Stomach (tissue), 9 donors: Measurements from ENCODE around the gene KCNH8. TPM values are rescaled to one million over a fixed set of nuclear protein-coding genes. Genes with fewer than 3 reads are reported as not detected.

Experiments
- DNase-seq, 2 donors: peaks; one replicate each; pipeline versions ENCODE4 v3.0.0 to v3.0.0-alpha.2; 2013 to 2019
- H3K27ac ChIP-seq, 5 donors: fragments of 200-600 bp in 4 of 5; sonication (generic) in 4 of 5; one replicate each; pipeline ENCODE4 v1.5.1; 2013 to 2019; ENCODE audit warnings: mild to moderate bottlenecking in 1 of 5, moderate library complexity in 1 of 5
- H3K27me3 ChIP-seq, 3 donors: fragments of 200-600 bp; sonication (generic); one replicate each; pipeline ENCODE4 v1.5.1; 2017 to 2019; ENCODE audit warnings: mixed run types in 1 of 3
- H3K36me3 ChIP-seq, 4 donors: fragments of 200-600 bp; sonication (generic); 1 replicate in 3 of 4; 2 replicates in 1 of 4; pipeline ENCODE4 v1.5.1; 2016 to 2019
- H3K4me1 ChIP-seq, 4 donors: fragments of 200-600 bp; sonication (generic); one replicate each; pipeline ENCODE4 v1.5.1; 2016 to 2019
- H3K4me3 ChIP-seq, 4 donors: fragments of 200-600 bp; sonication (generic) in 3 of 4; one replicate each; pipeline ENCODE4 v1.5.1; 2016 to 2019; ENCODE audit warnings: mild to moderate bottlenecking in 1 of 4
- H3K9me3 ChIP-seq, 4 donors: fragments of 200-600 bp; sonication (generic); one replicate each; pipeline ENCODE4 v1.5.1; 2016 to 2019
- EP300 ChIP-seq: sonication (generic); formaldehyde crosslinking; IDR thresholded peaks from one replicate; pipeline ENCODE4 v1.6.1; 2017; ENCODE audit warnings: antibody characterized with exemption
- POLR2A ChIP-seq, 4 donors: fragments of 450-650 bp; IDR thresholded peaks; one replicate each; pipeline ENCODE4 v1.6.1; 2016; ENCODE audit warnings: antibody characterized with exemption in 4 of 4, control low read depth in 2 of 4, mild to moderate bottlenecking in 1 of 4, moderate library complexity in 1 of 4
- POLR2AphosphoS5 ChIP-seq, 3 donors: sonication (generic); formaldehyde crosslinking; IDR thresholded peaks; one replicate each; pipeline ENCODE4 v1.6.1; 2016; ENCODE audit warnings: antibody characterized with exemption in 3 of 3
- WGBS, 5 donors: extraction: QIAGEN DNeasy Blood & Tissue Kit in 3 of 5; methylation state at CpG; one replicate each; pipeline versions ENCODE4 v1.1.5 to v1.1.7; 2013 to 2018; 5-methylcytosine and 5-hydroxymethylcytosine counted together
- intact Hi-C: fragments of 100-400 bp; cut with DNase I; formaldehyde crosslinking; loops from one replicate; pipeline ENCODE4 v1.15.1; 2023; ENCODE audit warnings: low total_unique reads
- polyA plus RNA-seq, 3 donors: library from polyadenylated mRNA; stranded (reverse); fragments of 200-250 nt; gene quantifications; one replicate each; pipeline ENCODE4 v1.2.3, GENCODE V29; 2013
- total RNA-seq, 5 donors: library from RNA; depleted of rRNA; stranded (reverse); fragments of >200 nt; gene quantifications; one replicate each; pipeline versions ENCODE4 v1.1.0 to v1.2.3, GENCODE V29; 2014 to 2016
- TF ChIP-seq, protein P1 (sequence below), 7 experiments: fragments of 450-650 bp in 4 of 7; fragments of 200-600 bp in 3 of 7; sonication (generic) in 3 of 7; IDR thresholded peaks; one replicate each; pipeline ENCODE4 v1.5.1; 2016 to 2019; ENCODE audit warnings: antibody characterized with exemption in 7 of 7, control low read depth in 2 of 7, mild to moderate bottlenecking in 1 of 7
- donor health status: healthy with polysubstance abuse.
- donor health status: Bipolar disorder and iron deficiency.
- donor health status: healthy.

KCNH8 gene
- total and polyA plus RNA-seq, 8 donors = 0.29 to 5.3 (median 0.89) TPM; not detected in 1

GRCh38 chr3:19334120-19334519, 185.8 kb downstream of the KCNH8 start:
- WGBS, 5 donors = 71 to 76% (median 75%) methylated on average over 6 of the region's 6 CpGs
- no peaks in the 10 kb centered on the region for H3K36me3 ChIP-seq
- intact Hi-C loops = no loop called here
- no peaks in the 10 kb centered on the region for H3K9me3 ChIP-seq
- H3K4me1 ChIP-seq = no peaks in the 10 kb centered on the region
- no peaks in the 10 kb centered on the region for H3K27me3 ChIP-seq
- TF ChIP-seq EP300 (no peak), POLR2AphosphoS5 (IDR thresholded peaks at IDR 0.05) (no peak), POLR2A (IDR thresholded peaks at IDR 0.05) (no peak)
- TF ChIP-seq, protein P1, sequence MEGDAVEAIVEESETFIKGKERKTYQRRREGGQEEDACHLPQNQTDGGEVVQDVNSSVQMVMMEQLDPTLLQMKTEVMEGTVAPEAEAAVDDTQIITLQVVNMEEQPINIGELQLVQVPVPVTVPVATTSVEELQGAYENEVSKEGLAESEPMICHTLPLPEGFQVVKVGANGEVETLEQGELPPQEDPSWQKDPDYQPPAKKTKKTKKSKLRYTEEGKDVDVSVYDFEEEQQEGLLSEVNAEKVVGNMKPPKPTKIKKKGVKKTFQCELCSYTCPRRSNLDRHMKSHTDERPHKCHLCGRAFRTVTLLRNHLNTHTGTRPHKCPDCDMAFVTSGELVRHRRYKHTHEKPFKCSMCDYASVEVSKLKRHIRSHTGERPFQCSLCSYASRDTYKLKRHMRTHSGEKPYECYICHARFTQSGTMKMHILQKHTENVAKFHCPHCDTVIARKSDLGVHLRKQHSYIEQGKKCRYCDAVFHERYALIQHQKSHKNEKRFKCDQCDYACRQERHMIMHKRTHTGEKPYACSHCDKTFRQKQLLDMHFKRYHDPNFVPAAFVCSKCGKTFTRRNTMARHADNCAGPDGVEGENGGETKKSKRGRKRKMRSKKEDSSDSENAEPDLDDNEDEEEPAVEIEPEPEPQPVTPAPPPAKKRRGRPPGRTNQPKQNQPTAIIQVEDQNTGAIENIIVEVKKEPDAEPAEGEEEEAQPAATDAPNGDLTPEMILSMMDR (IDR thresholded peaks at IDR 0.05) = no peak
- no peak overlapping the region for H3K27ac ChIP-seq
- H3K4me3 ChIP-seq = no peak overlapping the region
- no peak for DNase-seq

GRCh38 chr3:19338769-19339168, 190.5 kb downstream of the KCNH8 start:
- Histone ChIP-seq H3K4me3 (no peak overlapping the region), H3K4me1 (no peaks in the 10 kb centered on the region), H3K9me3 (no peaks in the 10 kb centered on the region), H3K27me3 (no peaks in the 10 kb centered on the region), H3K27ac (no peak overlapping the region), H3K36me3 (no peaks in the 10 kb centered on the region)
- intact Hi-C loops = no loop called here
- WGBS, 5 donors = 88 to 96% (median 88%) methylated on average over 1 of the region's 1 CpG
- TF ChIP-seq POLR2A (IDR thresholded peaks at IDR 0.05) = no peak
- TF ChIP-seq EP300 = no peak
- no peak for TF ChIP-seq POLR2AphosphoS5 (IDR thresholded peaks at IDR 0.05)
- TF ChIP-seq, protein P1 (IDR thresholded peaks at IDR 0.05) = no peak
- DNase-seq = no peak

DNA sequence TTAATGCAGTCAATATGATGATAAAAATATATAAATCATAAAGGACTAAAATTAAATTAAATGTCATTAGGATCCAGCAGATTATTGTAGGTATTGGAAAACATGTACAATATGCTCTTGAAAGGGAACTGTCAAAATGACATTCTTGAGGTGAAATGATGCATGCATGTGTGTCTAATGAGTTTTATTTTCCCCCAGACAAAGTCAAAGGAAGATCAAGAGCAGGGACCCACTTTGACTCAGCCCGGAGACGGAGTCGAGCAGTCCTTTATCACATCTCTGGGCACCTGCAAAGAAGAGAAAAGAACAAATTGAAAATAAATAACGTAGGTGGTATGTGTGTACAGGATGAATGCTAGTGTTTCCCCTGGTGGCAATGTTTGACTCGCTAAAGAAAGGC, 194.1 kb downstream of the KCNH8 start:
- Histone ChIP-seq H3K27ac (no peak overlapping the region), H3K4me3 (no peak overlapping the region), H3K9me3 (no peaks in the 10 kb centered on the region), H3K36me3 (no peaks in the 10 kb centered on the region), H3K4me1 (no peaks in the 10 kb centered on the region), H3K27me3 (no peaks in the 10 kb centered on the region)
- no peak for DNase-seq
- TF ChIP-seq, protein P1 (IDR thresholded peaks at IDR 0.05) = no peak
- TF ChIP-seq POLR2AphosphoS5 (IDR thresholded peaks at IDR 0.05) (no peak), EP300 (no peak), POLR2A (IDR thresholded peaks at IDR 0.05) (no peak)
- intact Hi-C loops = no loop called here
- WGBS, 5 donors = 48 to 76% (median 63%) methylated on average over 5 of the region's 5 CpGs

DNA sequence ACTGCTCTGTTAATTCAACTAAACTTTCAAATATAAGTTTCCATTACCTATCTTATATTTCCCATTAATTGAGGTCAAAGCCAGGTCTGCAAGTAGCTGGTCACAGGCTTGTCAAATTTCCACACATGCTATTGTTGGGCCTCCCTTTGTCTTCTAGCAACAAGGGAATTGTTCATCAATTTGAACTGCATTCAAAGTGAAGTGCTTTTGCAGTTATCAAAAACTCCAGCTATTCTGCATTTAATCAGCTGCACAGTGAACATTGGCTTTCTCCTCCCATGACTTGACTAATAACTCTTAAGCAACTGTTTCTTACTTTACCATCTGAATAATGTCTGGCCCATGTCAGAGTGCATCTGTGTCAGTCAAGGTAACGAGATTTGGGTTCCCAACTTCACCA, 198.4 kb downstream of the KCNH8 start:
- Histone ChIP-seq H3K27ac (no peak overlapping the region), H3K4me3 (no peak overlapping the region), H3K27me3 (no peaks in the 10 kb centered on the region), H3K4me1 (peaks cover 0 to 5% (median 0%) of the 10 kb centered on the region in 4 donors), H3K9me3 (no peaks in the 10 kb centered on the region), H3K36me3 (no peaks in the 10 kb centered on the region)
- 45 to 56% (median 50%) methylated on average over 1 of the region's 1 CpG for WGBS, 5 donors
- intact Hi-C loops = no loop called here
- no peak for TF ChIP-seq EP300
- TF ChIP-seq POLR2AphosphoS5 (IDR thresholded peaks at IDR 0.05) = no peak
- no peak for DNase-seq

DNA sequence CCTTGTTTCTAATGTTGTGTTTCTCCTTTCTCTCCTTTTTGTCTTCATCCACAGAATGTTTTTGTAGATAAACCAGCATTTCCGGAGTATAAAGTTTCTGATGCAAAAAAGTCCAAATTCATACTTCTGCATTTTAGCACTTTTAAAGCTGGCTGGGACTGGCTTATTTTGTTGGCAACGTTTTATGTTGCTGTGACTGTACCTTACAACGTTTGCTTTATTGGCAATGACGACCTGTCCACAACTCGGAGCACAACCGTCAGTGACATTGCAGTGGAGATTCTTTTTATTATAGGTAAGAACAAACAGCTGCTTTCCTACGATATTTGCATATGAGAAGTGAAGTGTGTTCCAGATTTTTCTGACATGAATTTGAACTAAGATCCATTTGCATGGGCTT, 199.4 kb downstream of the KCNH8 start:
- H3K27me3 ChIP-seq = no peaks in the 10 kb centered on the region
- no peak overlapping the region for H3K4me3 ChIP-seq
- DNase-seq = no peak
- no peaks in the 10 kb centered on the region for H3K36me3 ChIP-seq
- H3K27ac ChIP-seq = no peak overlapping the region
- peaks cover 0 to 5% (median 0%) of the 10 kb centered on the region in 4 donors for H3K4me1 ChIP-seq
- H3K9me3 ChIP-seq = no peaks in the 10 kb centered on the region
- intact Hi-C loops = no loop called here
- TF ChIP-seq, protein P1 (IDR thresholded peaks at IDR 0.05) = no peak
- TF ChIP-seq POLR2A (IDR thresholded peaks at IDR 0.05) = no peak
- no peak for TF ChIP-seq EP300
- WGBS, 5 donors = 35 to 49% (median 44%) methylated on average over 7 of the region's 7 CpGs
